ENCODE measurements around the gene GINS1.

The GINS1 gene

GRCh38 chr20:25394276-25394675 lies 13.2 kb upstream of the GINS1 start:
- DNase-seq (ENCODE audit: low read depth in 1 of 2, low spot score in 1 of 2) = no peak
- Histone ChIP-seq H3K27me3 (ENCODE audit: insufficient read depth, poor library complexity, severe bottlenecking) (no peaks in the 10 kb centered on the region), H3K27ac (replicated peaks) (no peak overlapping the region), H3K4me3 (replicated peaks; ENCODE audit: insufficient read depth, low read length) (no peak overlapping the region)
- TF ChIP-seq POLR2AphosphoS5 (IDR thresholded peaks at IDR 0.05; ENCODE audit: low read depth) = no peak
- no peak for TF ChIP-seq CTCF (IDR thresholded peaks at IDR 0.05; ENCODE audit: insufficient read depth, low read length)

GRCh38 chr20:25394996-25395395 lies 12.5 kb upstream of the GINS1 start:
- Histone ChIP-seq H3K27me3 (ENCODE audit: insufficient read depth, poor library complexity, severe bottlenecking) (no peaks in the 10 kb centered on the region), H3K27ac (replicated peaks) (no peak overlapping the region), H3K4me3 (replicated peaks; ENCODE audit: insufficient read depth, low read length) (no peak overlapping the region)
- no peak for DNase-seq (ENCODE audit: low read depth in 1 of 2, low spot score in 1 of 2)
- no peak for TF ChIP-seq CTCF (IDR thresholded peaks at IDR 0.05; ENCODE audit: insufficient read depth, low read length)
- TF ChIP-seq GABPA (IDR thresholded peaks at IDR 0.05; ENCODE audit: low read depth) = no peak
- no peak for TF ChIP-seq SPI1 (IDR thresholded peaks at IDR 0.05; ENCODE audit: borderline replicate concordance, low read depth)
- no peak for TF ChIP-seq REST (IDR thresholded peaks at IDR 0.05; ENCODE audit: insufficient replicate concordance, low read depth)

GRCh38 chr20:25397096-25397495 lies 10.4 kb upstream of the GINS1 start:
- no peaks in the 10 kb centered on the region for H3K27me3 ChIP-seq (ENCODE audit: insufficient read depth, poor library complexity, severe bottlenecking)
- no peak for TF ChIP-seq GABPA (IDR thresholded peaks at IDR 0.05; ENCODE audit: low read depth)
- TF ChIP-seq CTCF (IDR thresholded peaks at IDR 0.05; ENCODE audit: insufficient read depth, low read length) = no peak
- no peak for TF ChIP-seq REST (IDR thresholded peaks at IDR 0.05; ENCODE audit: insufficient replicate concordance, low read depth)
- no peak for TF ChIP-seq SPI1 (IDR thresholded peaks at IDR 0.05; ENCODE audit: borderline replicate concordance, low read depth)
- TF ChIP-seq POLR2AphosphoS5 (IDR thresholded peaks at IDR 0.05; ENCODE audit: low read depth) = no peak
- no peak for DNase-seq (ENCODE audit: low read depth in 1 of 2, low spot score in 1 of 2)
- H3K27ac ChIP-seq (replicated peaks) = no peak overlapping the region
- no peak overlapping the region for H3K4me3 ChIP-seq (replicated peaks; ENCODE audit: insufficient read depth, low read length)

GRCh38 chr20:25397821-25398220 lies 9.7 kb upstream of the GINS1 start:
- no peak for DNase-seq (ENCODE audit: low read depth in 1 of 2, low spot score in 1 of 2)
- TF ChIP-seq REST (IDR thresholded peaks at IDR 0.05; ENCODE audit: insufficient replicate concordance, low read depth) (no peak), POLR2AphosphoS5 (IDR thresholded peaks at IDR 0.05; ENCODE audit: low read depth) (no peak), CTCF (IDR thresholded peaks at IDR 0.05; ENCODE audit: insufficient read depth, low read length) (no peak)

More at GRCh38 chr20:25397821-25398220, 9.7 kb upstream of the GINS1 start:
- no peak overlapping the region for H3K4me3 ChIP-seq (replicated peaks; ENCODE audit: insufficient read depth, low read length)
- no peaks in the 10 kb centered on the region for H3K27me3 ChIP-seq (ENCODE audit: insufficient read depth, poor library complexity, severe bottlenecking)
- H3K27ac ChIP-seq (replicated peaks) = no peak overlapping the region

Measured in HL-60 (cell line).